Measurements from ENCODE around the gene GLRA3.

- TF ChIP-seq CTCF (IDR thresholded peaks at IDR 0.05) (no peak), POLR2A (IDR thresholded peaks at IDR 0.05) (no peak)
Measured at GRCh38 chr4:174665799-174666198, 163.2 kb downstream of the GLRA3 start.

Measured in lower leg skin (tissue), 3 donors.